Astrocyte of the spinal cord (primary cell): ENCODE results near the gene CUL7.
A peak's percentile ranks its signal among the peaks of the same experiment; 100 is the strongest.
"Not testable (repeated sequence)": the region's sequence is repeated elsewhere in the genome, so short reads cannot be mapped to it uniquely, and the experiment has no call there.

Source experiments
- DNase-seq: peaks from one replicate; pipeline ENCODE4 v3.0.0; 2011; ENCODE audit warnings: low read depth, low spot score
- H3K4me3 ChIP-seq: 2 replicates; pipeline ENCODE4 v1.5.1; 2011; ENCODE audit warnings: low read depth, mild to moderate bottlenecking, low read length, moderate library complexity
- in situ Hi-C: cut with HindIII; loops from 2 replicates; pipeline ENCODE4 v1.10.0; 2017; ENCODE audit warnings: low sequenced_read_pairs
- TF ChIP-seq, protein P1 (sequence below): IDR thresholded peaks from 2 replicates; pipeline ENCODE4 v1.5.1; 2012; ENCODE audit warnings: low read depth, mild to moderate bottlenecking, low read length, inconsistent platforms

The CUL7 gene

DNA sequence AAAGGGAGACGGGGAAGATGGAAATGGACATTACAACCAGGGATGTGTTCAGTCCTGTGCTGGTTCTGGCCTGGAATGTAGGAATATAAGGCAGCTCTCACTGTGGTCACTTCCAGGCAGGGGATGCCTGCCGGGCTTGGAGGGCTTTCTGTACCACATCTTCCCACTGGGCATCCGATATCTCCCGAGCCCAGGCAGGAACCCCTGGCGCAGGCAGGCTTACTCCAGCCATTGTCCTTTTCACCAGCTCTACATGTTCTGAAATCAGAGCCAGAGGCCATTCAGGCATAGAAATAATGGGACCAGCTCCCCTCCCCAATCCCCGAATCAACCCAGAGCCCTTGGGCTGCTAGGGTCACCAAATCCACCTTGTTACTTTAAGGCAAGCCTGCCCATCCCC lies 41.3 kb downstream of the CUL7 start:
- TF ChIP-seq, protein P1, sequence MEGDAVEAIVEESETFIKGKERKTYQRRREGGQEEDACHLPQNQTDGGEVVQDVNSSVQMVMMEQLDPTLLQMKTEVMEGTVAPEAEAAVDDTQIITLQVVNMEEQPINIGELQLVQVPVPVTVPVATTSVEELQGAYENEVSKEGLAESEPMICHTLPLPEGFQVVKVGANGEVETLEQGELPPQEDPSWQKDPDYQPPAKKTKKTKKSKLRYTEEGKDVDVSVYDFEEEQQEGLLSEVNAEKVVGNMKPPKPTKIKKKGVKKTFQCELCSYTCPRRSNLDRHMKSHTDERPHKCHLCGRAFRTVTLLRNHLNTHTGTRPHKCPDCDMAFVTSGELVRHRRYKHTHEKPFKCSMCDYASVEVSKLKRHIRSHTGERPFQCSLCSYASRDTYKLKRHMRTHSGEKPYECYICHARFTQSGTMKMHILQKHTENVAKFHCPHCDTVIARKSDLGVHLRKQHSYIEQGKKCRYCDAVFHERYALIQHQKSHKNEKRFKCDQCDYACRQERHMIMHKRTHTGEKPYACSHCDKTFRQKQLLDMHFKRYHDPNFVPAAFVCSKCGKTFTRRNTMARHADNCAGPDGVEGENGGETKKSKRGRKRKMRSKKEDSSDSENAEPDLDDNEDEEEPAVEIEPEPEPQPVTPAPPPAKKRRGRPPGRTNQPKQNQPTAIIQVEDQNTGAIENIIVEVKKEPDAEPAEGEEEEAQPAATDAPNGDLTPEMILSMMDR = no peak
- in situ Hi-C loops = no loop called here
- no peak overlapping the region for H3K4me3 ChIP-seq
- DNase-seq = no peak

DNA sequence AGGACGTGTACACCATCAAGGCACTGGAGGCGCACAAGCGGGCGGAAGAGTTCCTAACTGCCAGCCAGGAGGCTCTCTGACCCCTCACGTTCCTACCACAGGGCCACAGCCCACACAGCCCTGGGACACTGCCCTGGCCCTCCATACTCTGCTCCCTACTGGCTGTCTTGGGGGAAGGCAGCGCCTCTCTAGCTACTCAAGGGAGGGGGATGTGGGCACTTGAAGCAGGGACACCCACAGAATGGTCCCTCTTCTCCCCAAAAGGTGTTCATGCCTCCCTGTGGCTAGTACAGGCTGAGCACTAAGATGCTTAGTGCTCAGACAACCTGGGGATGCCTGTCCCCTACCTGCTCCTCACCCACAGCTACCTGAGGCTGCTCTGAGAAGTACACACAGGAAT lies 42.4 kb downstream of the CUL7 start:
- TF ChIP-seq, protein P1 = no peak
- H3K4me3 ChIP-seq = no peak overlapping the region
- no peak for DNase-seq
- in situ Hi-C loops = no loop called here

- no peak overlapping the region for H3K4me3 ChIP-seq
- TF ChIP-seq, protein P1 = peak; percentile 60
- in situ Hi-C loops = no loop called here
- peak; percentile 19 for DNase-seq
Observed at GRCh38 chr6:43009124-43009523, 44.5 kb downstream of the CUL7 start.

DNA sequence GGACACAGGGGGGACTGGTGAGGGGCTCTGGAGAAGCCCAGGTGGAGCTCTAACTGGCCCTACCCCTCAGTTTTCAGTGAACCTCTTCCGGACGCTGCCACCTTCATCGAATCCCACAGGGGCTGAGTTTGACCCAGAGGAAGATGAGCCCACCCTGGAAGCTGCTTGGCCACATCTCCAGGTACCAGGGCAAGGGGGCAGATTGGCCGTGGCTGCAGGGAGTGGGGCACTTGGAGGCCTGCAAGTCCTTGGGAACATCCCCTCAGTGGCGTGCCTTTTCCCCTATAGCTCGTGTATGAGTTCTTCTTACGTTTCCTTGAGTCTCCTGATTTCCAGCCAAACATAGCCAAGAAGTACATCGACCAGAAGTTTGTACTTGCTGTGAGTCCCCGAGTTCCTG lies 46.5 kb downstream of the CUL7 start:
- in situ Hi-C loops = no loop called here
- TF ChIP-seq, protein P1 = no peak
- DNase-seq = no peak
- no peak overlapping the region for H3K4me3 ChIP-seq

DNA sequence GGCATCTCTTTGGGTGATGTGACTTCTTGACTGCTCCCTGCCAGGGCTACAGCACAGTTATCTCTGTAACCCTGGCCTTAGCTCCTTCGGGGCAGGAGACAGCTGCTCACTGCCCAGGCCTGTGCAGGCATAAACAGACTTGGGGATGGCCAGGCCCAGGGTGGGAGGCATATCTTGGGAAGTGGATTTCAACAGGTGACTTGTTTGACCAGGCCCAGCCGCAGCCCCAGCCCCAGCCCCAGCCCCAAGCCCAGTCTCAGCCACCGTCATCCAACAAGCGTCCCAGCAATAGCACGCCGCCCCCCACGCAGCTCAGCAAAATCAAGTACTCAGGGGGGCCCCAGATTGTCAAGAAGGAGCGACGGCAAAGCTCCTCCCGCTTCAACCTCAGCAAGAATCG lies 47.4 kb downstream of the CUL7 start:
- in situ Hi-C loops = no loop called here
- TF ChIP-seq, protein P1 = no peak
- no peak overlapping the region for H3K4me3 ChIP-seq
- DNase-seq = no peak

GRCh38 chr6:43005844-43006243 lies 47.8 kb downstream of the CUL7 start:
- DNase-seq = no peak
- H3K4me3 ChIP-seq = no peak overlapping the region
- in situ Hi-C loops = no loop called here
- TF ChIP-seq, protein P1 = no peak

DNA sequence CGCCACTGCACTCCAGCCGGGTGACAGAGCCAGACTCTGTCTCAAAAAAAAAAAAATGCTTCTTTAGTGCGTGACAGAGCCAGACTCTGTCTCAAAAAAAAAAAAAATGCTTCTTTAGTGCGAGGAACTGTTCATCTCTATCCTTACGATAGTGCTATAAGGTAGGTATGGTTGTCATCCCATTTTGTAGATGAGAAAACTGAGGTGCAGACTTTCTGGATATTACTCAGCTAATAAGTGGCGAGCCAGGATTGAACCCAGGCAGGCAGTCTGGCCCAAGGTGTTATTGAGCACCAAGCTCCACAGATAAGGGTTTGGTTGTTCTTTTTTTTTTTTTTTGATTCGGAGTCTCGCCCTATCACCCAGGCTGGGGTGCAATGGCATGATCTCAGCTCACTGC lies 51.8 kb downstream of the CUL7 start:
- DNase-seq = no peak
- TF ChIP-seq, protein P1 = no peak
- no peak overlapping the region for H3K4me3 ChIP-seq
- in situ Hi-C loops = no loop called here

DNA sequence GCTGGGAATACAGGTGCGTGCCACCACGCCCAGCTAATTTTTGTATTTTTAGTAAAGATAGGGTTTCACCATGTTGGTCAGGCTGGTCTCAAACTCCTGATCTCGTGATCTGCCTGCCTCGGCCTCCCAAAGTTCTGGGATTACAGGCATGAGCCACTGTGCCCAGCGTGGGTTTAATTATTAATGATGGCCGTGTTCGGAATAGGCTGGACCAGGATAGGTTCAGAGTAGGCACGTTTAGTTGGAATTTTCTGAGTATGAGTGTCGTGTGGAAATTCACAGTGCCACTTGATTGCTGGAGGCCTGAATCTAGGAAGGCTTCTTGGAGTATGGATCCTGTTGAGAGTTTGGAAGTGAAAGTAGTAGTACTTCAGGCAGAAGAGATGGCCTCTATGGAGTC lies 55.4 kb downstream of the CUL7 start:
- in situ Hi-C loops, H3K4me3 ChIP-seq, DNase-seq: not testable (repeated sequence)
